ENCODE data around the gene DAD1. TPM values are rescaled to one million over a fixed set of nuclear protein-coding genes. Genes with fewer than 3 reads are reported as not detected.

DAD1 gene
- total and polyA plus RNA-seq, 2 of the 8 experiments (the other 6 are each of a cell fraction or from before 2014, with no cell fraction given), result 131 to 440 TPM

DNA sequence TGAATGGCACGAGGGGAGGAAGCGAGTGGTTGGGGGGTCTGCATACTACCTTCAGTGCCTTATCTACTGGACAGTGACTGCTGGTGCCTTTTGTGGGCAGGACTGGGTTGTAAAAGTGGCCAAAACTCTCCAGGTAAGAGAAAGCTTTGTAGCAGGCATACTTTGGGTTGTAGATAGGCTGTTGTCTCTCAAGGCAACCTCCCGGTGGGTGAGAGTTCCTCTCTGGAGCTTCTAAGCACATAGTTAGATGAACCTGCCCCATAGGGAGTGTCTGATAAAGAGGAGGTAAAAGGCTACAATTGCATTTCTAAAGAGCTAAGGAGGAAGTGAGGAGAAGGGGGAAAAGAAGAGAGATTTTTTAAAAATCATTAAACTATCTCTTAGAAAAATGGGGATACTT, 4.2 kb upstream of the DAD1 start:
- H2BK15ac ChIP-seq (ENCODE audit: low read length), result no peak overlapping the region
- H3K9ac ChIP-seq (replicated peaks in 1 of 4; ENCODE audit: extremely low read depth in 1 of 4, low read depth in 3 of 4, low read length in 3 of 4), result no peak overlapping the region
- H4K8ac ChIP-seq (ENCODE audit: extremely low read depth, insufficient read depth, low read length), result 0 out of 2 replicates have a peak overlapping the region, but pooled peaks have one; percentile 20
- H2AFZ ChIP-seq (ENCODE audit: low read length), result no peak overlapping the region
- H3K9me3 ChIP-seq (ENCODE audit: insufficient read depth in 2 of 2, low read depth in 1 of 2, low read length in 1 of 2), result no peaks in the 10 kb centered on the region
- no peak for FAIRE-seq
- CTCF ChIA-PET (ENCODE audit: partially characterized antibody), result interaction anchor here (0.6 to 2.9 kb wide), 7 partner anchors 9 to 285 kb away, joined by 3 to 14 read pairs (median 4); no protein-coding TSS in a partner anchor
- H2BK20ac ChIP-seq (ENCODE audit: low read length), result no peak overlapping the region
- H4K20me1 ChIP-seq (replicated peaks in 1 of 2; ENCODE audit: control insufficient read depth in 1 of 2, insufficient read depth in 2 of 2, low read length in 2 of 2), result no peaks in the 10 kb centered on the region
- H3K4me3 ChIP-seq (ENCODE audit: extremely low read depth in 1 of 4, insufficient read depth in 2 of 4, low read depth in 3 of 4, low read length in 4 of 4), result no peak overlapping the region; a peak in 1 of 8 replicates
- POLR2A ChIA-PET (ENCODE audit: partially characterized antibody), result interaction anchor here (1.3 to 1.5 kb wide), 2 partner anchors 20 to 34 kb away, joined by 3 read pairs; no protein-coding TSS in a partner anchor
- no peak overlapping the region for H2AK5ac ChIP-seq (ENCODE audit: low read depth, low read length)
- no peak overlapping the region for H4K5ac ChIP-seq (ENCODE audit: insufficient read length, low read depth, low read length)
- no peak overlapping the region for H2BK5ac ChIP-seq (ENCODE audit: low read depth, low read length)
- H3K23ac ChIP-seq (ENCODE audit: insufficient read length), result no peak overlapping the region
- H3K27ac ChIP-seq (ENCODE audit: low read depth, low read length), result no peak overlapping the region
- H3K4ac ChIP-seq (replicated peaks; ENCODE audit: insufficient read length, low read depth, low read length), result no peak overlapping the region
- H3K18ac ChIP-seq (ENCODE audit: extremely low read depth, low read length), result no peak overlapping the region
- no peaks in the 10 kb centered on the region for H3K36me3 ChIP-seq (ENCODE audit: control insufficient read depth in 2 of 4, insufficient read depth in 4 of 4, low read length in 3 of 4)
- H3K4me1 ChIP-seq (replicated peaks in 1 of 4; ENCODE audit: control insufficient read depth in 3 of 4, insufficient read depth in 4 of 4, low read length in 3 of 4), result peaks cover 2 to 6% (median 3%) of the 10 kb centered on the region in 4 experiments; a peak in 4 of 7 replicates
- peaks cover 0 to 8% of the 10 kb centered on the region in 2 experiments; a peak in 3 of 4 replicates for H3K79me2 ChIP-seq (ENCODE audit: control insufficient read depth in 1 of 2, insufficient read depth in 2 of 2, low read length in 2 of 2)
- no peak overlapping the region for H4K91ac ChIP-seq (replicated peaks; ENCODE audit: insufficient read length, low read length)
- no peak overlapping the region for H3K14ac ChIP-seq (ENCODE audit: insufficient read length)
- no peaks in the 10 kb centered on the region for H3K27me3 ChIP-seq (replicated peaks in 1 of 4; ENCODE audit: control insufficient read depth in 3 of 4, extremely low read depth in 1 of 4, insufficient read depth in 3 of 4, low read length in 3 of 4)
- H3K23me2 ChIP-seq (ENCODE audit: low read depth, low read length), result peaks cover 10% of the 10 kb centered on the region
- 69% methylated on average over 3 of the region's 3 CpGs; no CpG with 5 or more reads in 1 of the 2 experiments for WGBS, 2 experiments (ENCODE audit: extremely low coverage in 1 of 2, insufficient coverage in 1 of 2, insufficient read length in 1 of 2, insufficient replicate concordance in 2 of 2, low coverage in 1 of 2, low lambda C conversion rate in 2 of 2, missing lambda C conversion rate in 1 of 2)
- no peak overlapping the region for H2BK12ac ChIP-seq (ENCODE audit: low read depth, low read length)
- H3K79me1 ChIP-seq (ENCODE audit: low read depth, low read length), result no peaks in the 10 kb centered on the region
- no peak overlapping the region for H2BK120ac ChIP-seq (replicated peaks; ENCODE audit: low read depth, low read length)
- no peak for DNase-seq (ENCODE audit: low read depth in 1 of 2, low spot score in 2 of 2)
- no peak overlapping the region for H3K4me2 ChIP-seq (ENCODE audit: insufficient read depth in 1 of 2, low read depth in 2 of 2, low read length in 2 of 2)
- H3K56ac ChIP-seq (replicated peaks; ENCODE audit: insufficient read length, low read depth, low read length), result no peak overlapping the region
- TF ChIP-seq KDM4A (IDR thresholded peaks at IDR 0.05; ENCODE audit: low read depth, low read length, severe bottlenecking), result no peak
- TF ChIP-seq CEBPB (IDR thresholded peaks at IDR 0.05; ENCODE audit: low read depth, low read length), result no peak
- no peak for TF ChIP-seq NRF1 (IDR thresholded peaks at IDR 0.05; ENCODE audit: low read depth, low read length)
- TF ChIP-seq KDM1A (IDR thresholded peaks at IDR 0.05; ENCODE audit: borderline replicate concordance, low read length), result no peak
- TF ChIP-seq YY1 (IDR thresholded peaks at IDR 0.05; ENCODE audit: low read depth, low read length), result no peak
- no peak for TF ChIP-seq CHD1 (IDR thresholded peaks at IDR 0.05; ENCODE audit: low read depth, low read length)
- no peak for TF ChIP-seq SIX5 (IDR thresholded peaks at IDR 0.05; ENCODE audit: low read depth, low read length)
- no peak for TF ChIP-seq HDAC2 (IDR thresholded peaks at IDR 0.05; ENCODE audit: borderline replicate concordance in 1 of 2, low read depth in 2 of 2, low read length in 2 of 2)
- TF ChIP-seq TAF7 (optimal IDR thresholded peaks at IDR 0.05; ENCODE audit: borderline replicate concordance, low read depth, low read length), result no peak
- TF ChIP-seq TEAD4 (IDR thresholded peaks at IDR 0.05; ENCODE audit: low read depth, low read length), result no peak
- no peak for TF ChIP-seq EZH2 (IDR thresholded peaks at IDR 0.05; ENCODE audit: low read depth, low read length, severe bottlenecking)
- no peak for TF ChIP-seq POU5F1 (IDR thresholded peaks at IDR 0.05; ENCODE audit: low read depth, low read length)
- TF ChIP-seq JUND (IDR thresholded peaks at IDR 0.05; ENCODE audit: low read length), result no peak
- TF ChIP-seq PHF8 (conservative IDR thresholded peaks at IDR 0.05; ENCODE audit: low read depth, low read length), result no peak
